GM12892 (cell line): ENCODE results near the gene RXFP2.

Source experiments
- DNase-seq: peaks from one replicate; pipeline ENCODE4 v3.0.0; 2011; ENCODE audit not compliant: insufficient read length
- FAIRE-seq: peaks from 2 replicates; lab custom pipeline; 2011; peaks lifted over from hg19 to GRCh38; lab: Jason Lieb, UNC
- POLR2A ChIP-seq: IDR thresholded peaks from 2 replicates; pipeline ENCODE4 v1.6.1; 2011; ENCODE audit warnings: low read depth, low read length, control low read depth
- POLR2AphosphoS5 ChIP-seq: IDR thresholded peaks from 2 replicates; pipeline ENCODE4 v1.6.1; 2011; ENCODE audit warnings: low read depth, low read length, control low read depth
- TAF1 ChIP-seq: IDR thresholded peaks from 2 replicates; pipeline ENCODE4 v1.6.1; 2011; ENCODE audit warnings: low read depth, mild to moderate bottlenecking, control low read depth, low read length, borderline replicate concordance

RXFP2 gene

DNA sequence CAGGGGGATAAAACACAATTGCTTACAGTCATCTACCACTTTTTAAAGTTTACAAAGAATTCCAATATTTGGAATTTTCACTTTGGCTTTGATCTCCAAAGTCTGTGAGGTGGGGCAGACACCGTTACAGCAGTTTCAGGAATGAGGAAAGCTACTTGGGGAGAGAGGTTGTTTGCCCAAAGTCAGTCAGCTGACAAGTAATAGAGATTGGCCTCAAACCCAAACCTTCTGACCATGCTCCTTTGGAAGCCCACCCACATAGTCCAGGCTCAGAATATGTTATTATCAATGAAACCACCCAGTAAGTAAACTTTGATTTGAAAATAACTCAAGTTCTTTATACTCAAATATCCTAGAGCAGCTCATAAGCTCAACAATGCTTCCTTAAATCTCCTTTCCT lies 29.0 kb downstream of the RXFP2 start:
- no peak for FAIRE-seq
- TF ChIP-seq TAF1 (no peak), POLR2A (no peak), POLR2AphosphoS5 (no peak)

DNA sequence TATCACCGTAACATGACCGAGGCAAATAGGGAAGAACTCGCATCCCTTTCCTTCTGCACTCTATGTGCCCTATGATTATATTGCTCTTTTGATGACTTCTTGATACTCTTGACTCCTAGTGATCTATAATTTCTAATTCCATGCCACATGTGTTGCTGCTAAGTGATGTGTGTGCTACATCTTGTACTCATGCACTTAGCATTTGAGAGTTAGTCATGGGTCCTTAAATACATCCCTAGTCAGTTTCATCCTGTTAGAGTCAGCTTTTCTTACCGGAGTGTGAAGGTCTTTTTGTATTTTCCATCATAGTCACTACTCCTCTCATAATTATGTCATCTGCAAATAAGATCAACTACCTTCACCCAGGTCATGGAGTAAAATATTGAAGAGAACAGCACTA lies 30.2 kb downstream of the RXFP2 start:
- FAIRE-seq, result no peak
- TF ChIP-seq POLR2AphosphoS5 (no peak), TAF1 (no peak), POLR2A (no peak)
- no peak for DNase-seq

More for the DNA sequence above, 29.0 kb downstream of the RXFP2 start:
- no peak for DNase-seq

DNA sequence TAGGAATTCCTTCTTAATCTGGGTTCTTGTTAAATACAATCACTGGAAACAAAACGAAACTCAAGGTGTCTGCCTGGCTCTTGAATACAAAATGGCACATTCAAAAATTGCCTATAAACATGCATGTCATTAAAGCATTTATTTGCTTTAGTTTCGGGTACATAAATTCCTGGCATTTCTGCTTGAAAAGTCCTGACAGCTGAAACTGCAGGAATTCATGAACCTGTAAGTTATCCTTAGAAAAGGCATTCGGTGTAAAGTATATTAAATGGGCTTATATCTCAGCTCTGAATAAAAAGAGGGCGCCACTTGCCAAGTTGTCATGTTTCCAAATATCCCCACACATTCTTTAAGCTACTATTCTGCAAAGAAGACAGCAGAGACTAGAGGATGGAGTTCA lies 32.9 kb downstream of the RXFP2 start:
- TF ChIP-seq POLR2AphosphoS5 (no peak), TAF1 (no peak)
- FAIRE-seq (no peak), DNase-seq (no peak)

DNA sequence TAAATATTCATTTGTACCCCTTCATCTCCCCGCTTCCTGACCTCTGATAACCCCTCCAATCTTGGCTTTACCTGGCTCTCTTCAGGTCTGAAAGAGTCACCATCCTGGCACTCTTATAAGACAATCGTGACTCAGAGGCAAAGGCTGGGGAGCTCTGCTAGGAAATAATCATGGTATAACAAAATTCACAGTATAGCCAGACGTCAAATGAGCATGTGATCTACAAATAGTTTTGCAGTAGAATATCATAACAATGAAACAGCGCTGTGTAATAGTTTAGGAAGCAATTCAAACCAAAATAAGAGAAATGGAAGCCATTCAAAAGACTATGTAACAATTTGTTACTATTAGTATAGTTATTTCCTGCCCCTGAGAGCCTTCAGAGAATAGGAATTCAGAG lies 34.2 kb downstream of the RXFP2 start:
- DNase-seq (no peak), FAIRE-seq (no peak)
- TF ChIP-seq POLR2AphosphoS5 (no peak), TAF1 (no peak), POLR2A (no peak)

DNA sequence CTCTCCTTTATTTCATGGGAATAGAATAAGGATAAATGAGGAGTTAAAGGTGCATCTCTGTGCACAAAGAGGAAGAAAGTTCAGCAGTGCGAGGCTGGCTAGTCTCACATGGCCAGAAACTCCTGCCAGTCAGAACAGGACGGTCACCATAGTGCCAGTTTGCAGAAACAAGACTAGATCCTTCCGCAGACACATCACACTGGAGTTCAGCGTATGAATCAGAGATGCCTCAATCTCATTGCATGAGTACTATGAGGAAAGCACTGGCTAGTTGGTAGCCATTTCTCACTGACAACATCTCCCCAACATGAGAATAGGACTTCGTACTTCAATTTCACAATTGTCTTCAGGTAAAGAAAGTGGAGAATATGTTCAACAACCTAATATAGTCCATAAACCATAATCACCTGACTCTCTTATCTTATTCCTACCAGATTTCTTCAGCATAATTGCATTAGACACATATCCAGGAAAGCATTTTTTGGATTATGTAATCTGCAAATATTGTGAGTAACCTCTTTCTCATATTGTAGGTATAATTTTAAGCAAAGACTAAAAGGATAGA lies 34.9 kb downstream of the RXFP2 start:
- no peak for TF ChIP-seq POLR2AphosphoS5
- no peak for TF ChIP-seq TAF1
- no peak for TF ChIP-seq POLR2A
- FAIRE-seq (no peak), DNase-seq (no peak)

DNA sequence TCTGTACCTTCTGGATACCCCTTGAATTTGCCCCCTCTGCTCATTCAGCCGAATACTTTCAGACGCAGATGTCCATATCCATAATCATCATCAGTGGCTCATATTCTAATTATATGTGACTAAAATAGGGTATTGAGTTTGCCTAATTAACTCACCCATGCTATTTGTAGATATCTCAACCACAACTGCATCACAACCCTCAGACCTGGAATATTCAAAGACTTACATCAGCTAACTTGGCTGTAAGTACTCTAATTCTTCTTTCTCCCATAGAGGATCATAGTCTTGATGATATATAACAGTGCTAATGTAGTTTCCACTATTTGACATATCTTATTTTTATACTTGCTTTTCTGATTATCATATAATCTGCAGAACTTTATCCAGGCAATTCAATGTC lies 35.8 kb downstream of the RXFP2 start:
- DNase-seq (no peak), FAIRE-seq (no peak)
- TF ChIP-seq POLR2AphosphoS5 (no peak), POLR2A (no peak)

DNA sequence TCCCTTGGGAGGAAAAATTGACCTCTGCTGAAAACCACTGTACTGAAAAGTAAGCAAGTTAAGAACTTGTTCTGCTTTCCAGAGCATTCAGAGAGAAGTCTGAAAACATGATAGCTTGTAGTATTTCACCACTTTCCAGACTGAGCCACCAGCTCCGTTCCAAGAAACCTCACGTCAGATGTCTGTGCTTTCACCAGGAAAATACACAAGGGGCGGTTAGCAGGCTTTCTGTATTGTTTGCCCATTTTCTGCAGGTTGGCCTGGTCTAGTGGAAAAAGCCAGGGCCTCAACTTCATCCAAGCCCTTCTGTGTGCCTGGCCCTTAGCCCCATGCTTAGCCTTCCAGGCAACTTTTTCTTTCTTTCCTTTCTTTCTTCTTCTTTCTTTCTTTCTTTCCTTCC lies 36.4 kb downstream of the RXFP2 start:
- DNase-seq, result no peak
- FAIRE-seq, result no peak
- TF ChIP-seq POLR2A (no peak), TAF1 (no peak), POLR2AphosphoS5 (no peak)

DNA sequence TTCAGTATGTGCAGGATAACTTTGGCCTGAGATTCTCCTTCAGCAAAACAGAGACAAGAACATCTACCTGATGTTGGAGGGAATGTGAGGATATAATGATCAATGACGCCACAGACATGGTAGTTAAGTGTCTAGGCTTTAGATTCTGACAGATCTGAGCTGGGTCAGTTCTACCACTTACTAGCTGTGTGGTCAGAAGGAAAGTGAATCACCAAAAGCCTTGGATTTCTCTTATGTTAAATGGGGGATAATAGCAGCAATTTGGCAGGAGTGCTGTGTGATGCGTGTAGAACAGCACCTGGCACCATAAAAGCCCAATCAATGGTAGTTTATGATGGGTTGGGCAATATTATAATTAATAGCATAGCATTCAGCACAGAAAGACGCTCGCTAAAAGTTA lies 41.7 kb downstream of the RXFP2 start:
- FAIRE-seq, result no peak
- no peak for TF ChIP-seq TAF1
- TF ChIP-seq POLR2AphosphoS5, result no peak
- no peak for TF ChIP-seq POLR2A
- DNase-seq, result no peak

DNA sequence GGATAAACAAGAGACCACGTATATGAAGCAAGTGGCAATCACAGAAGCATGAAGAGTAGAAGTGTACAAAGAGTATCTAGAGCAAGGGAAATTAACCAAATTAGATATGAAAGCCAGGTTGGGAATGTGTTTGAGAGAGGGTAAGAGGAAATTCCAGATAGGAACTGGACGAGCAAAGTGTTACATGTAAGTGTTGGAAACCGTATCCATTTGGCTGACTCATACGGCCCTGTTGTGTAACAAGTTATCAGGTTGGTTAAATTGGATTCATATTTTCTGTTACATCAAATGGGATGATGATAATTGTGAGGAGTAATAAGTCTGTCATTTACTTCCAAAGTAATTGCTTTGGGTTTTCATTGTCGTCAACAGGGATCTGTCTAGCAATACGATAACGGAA lies 46.7 kb downstream of the RXFP2 start:
- FAIRE-seq (no peak), DNase-seq (no peak)
- TF ChIP-seq TAF1 (no peak), POLR2AphosphoS5 (no peak), POLR2A (no peak)

DNA sequence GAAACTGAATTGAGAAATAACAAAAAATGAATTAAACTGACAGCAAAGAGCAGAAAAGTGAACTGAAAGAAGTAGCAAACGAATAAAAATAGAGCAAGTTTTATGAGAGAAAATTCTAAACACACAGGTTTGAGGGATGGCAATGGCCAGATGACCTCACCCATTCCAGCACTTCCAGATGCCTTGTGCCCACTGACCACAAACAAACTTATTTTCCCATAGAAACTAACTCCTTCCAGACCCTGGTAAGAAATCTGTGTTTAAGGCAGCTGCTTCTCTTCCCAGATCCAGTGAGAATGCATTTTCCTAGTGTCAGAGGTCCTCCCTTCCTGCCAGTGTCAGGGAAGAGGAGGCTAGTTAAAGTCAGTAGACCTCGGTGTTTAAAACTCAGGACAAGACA lies 51.7 kb downstream of the RXFP2 start:
- no peak for FAIRE-seq
- TF ChIP-seq POLR2A, result no peak
- no peak for TF ChIP-seq TAF1
- no peak for TF ChIP-seq POLR2AphosphoS5
- DNase-seq, result no peak

DNA sequence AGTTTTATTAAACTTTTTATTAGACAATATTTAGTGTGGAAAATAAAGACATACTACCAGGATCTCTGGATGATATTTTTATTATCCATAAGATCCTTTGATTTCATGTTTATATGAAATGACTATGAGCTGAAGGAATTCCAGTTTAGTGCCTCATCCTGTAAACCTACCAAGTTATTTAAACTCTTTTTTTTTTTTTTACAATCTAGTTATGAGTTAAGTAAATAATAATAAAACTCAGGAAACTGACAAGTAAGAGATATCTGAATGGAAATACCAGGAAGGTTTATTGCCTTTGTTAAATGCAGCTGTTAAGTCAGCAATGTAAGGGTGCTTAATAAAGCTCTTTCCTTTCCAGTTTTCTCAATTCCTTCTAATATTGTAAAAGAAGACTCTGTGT lies 53.9 kb downstream of the RXFP2 start:
- FAIRE-seq (no peak), DNase-seq (no peak)
- TF ChIP-seq POLR2AphosphoS5, result no peak
- TF ChIP-seq TAF1, result no peak
- TF ChIP-seq POLR2A, result no peak

DNA sequence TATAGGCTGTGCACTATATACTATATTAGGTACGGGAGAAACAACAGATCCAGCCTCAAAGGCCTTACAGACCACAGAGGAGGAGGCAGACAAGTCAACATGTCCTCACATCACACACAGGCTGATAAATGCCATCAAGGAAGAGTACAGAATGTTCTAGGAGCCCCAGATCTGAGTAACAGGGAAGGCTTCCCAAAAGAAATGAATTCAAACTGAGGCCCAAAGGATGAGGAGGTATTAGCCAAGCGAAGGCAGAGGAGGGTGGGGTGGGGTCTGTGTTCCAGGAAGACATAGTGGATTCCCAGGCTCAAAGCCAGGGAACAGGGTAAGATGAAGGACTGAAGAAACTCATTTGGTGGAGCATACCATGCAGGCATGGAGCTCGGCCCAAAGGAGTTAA lies 55.1 kb downstream of the RXFP2 start:
- no peak for FAIRE-seq
- no peak for TF ChIP-seq POLR2A
- no peak for TF ChIP-seq POLR2AphosphoS5
- no peak for TF ChIP-seq TAF1

DNA sequence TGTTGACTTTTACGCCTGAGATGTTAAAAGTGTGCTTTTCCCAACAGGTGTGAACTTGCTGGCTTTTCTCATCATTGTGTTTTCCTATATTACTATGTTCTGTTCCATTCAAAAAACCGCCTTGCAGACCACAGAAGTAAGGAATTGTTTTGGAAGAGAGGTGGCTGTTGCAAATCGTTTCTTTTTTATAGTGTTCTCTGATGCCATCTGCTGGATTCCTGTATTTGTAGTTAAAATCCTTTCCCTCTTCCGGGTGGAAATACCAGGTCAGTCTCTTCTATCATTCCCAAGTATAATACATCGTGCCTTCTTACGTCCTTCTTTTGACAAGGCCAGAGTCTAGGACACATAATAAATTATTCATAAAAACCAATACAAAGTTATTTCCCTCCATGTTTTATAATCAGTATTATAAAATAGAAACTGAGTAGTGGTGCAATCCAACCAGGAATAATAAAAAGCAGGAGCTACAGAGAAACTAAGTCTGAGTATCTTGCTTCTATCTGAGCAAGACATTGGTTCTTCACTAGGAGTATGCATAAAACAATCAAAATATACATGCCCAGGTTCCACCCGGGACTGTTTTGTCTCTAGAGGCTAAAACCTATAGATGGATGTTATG lies 57.9 kb downstream of the RXFP2 start:
- FAIRE-seq, result no peak
- no peak for DNase-seq
- TF ChIP-seq POLR2AphosphoS5, result no peak
- TF ChIP-seq TAF1, result no peak

More for the DNA sequence above, 55.1 kb downstream of the RXFP2 start:
- no peak for DNase-seq
